Measurements from ENCODE around the gene EIF2D.
A peak's percentile ranks its signal among the peaks of the same experiment; 100 is the strongest.
"Not testable (repeated sequence)": the region's sequence is repeated elsewhere in the genome, so short reads cannot be mapped to it uniquely, and the experiment has no call there.

The EIF2D gene, protein sequence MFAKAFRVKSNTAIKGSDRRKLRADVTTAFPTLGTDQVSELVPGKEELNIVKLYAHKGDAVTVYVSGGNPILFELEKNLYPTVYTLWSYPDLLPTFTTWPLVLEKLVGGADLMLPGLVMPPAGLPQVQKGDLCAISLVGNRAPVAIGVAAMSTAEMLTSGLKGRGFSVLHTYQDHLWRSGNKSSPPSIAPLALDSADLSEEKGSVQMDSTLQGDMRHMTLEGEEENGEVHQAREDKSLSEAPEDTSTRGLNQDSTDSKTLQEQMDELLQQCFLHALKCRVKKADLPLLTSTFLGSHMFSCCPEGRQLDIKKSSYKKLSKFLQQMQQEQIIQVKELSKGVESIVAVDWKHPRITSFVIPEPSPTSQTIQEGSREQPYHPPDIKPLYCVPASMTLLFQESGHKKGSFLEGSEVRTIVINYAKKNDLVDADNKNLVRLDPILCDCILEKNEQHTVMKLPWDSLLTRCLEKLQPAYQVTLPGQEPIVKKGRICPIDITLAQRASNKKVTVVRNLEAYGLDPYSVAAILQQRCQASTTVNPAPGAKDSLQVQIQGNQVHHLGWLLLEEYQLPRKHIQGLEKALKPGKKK

DNA sequence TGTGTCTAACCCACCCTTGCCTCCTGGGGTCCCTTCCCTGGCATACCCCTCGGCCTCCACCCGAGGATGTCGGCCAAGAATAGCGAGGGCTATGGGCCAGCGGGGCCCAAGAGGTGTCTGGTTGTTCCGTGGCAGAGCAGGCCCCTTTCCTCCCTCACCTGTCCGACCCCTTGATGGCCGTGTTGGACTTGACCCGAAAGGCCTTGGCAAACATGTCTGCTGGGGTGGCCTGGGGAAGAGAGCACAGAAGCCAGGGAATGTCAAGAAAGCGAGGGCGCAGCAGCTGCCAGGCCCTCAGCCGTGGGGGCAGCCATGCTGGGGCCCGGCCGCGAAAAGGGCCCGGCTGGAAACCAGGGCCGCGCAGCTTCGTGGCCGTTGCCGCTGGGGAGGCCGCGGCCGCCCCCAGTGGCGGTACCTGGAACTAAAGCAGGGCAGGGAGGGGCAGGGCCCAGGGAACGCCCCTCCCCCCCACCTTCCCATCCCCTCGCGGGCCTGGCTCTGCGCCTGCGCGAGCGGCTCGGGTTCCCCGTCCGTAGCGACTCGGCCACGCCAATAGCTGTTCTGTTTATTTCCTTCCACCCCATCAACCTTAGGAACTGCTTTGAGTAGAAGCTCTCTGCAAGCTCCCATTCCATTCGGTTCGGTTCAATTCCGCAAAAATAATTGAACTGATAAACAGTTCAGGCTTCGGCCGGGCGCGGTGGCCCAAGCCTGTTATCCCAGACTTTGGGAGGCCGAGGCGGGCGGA lies at the start of gene EIF2D:
EIF2D (minus strand) TSS at position 337 of the 748 bp plus-strand sequence; CDS start at position 214, 123 bp downstream.
- DNase-seq (ENCODE audit: low spot score), result peak; percentile 99
- FAIRE-seq, result no peak

DNA sequence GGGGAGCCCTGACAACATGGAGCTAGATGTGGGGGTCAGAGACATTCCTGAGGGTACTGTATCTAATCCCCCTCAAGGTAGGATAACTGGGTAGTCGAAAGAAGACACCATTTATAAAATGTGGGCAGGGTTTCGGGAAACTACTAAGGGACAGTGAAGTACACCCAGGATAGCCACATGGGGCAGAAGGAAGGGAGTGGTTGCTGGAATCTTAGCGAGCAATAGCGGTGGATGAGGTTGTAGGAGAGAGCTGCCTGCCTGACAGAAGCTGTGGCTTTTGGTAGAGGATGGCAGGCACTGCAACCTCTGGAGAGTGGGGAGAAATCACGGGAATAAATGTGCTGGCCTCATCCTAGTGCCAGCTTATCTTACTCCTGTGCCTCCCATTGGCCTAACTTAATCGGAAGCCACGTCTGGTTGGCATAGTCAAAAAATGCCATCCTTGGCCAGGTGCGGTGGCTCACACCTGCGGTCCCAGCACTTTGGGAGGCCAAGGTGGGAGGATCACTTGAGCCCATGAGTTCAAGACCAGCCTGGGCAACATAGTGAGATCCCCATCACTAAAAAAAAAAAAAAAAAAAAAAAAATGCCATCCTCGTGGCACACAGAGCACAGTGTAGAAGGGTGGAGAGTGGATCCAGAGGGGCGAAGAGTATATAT lies 49.0 kb upstream of the EIF2D start:
- DNase-seq (ENCODE audit: low spot score) (no peak), FAIRE-seq (no peak)

DNA sequence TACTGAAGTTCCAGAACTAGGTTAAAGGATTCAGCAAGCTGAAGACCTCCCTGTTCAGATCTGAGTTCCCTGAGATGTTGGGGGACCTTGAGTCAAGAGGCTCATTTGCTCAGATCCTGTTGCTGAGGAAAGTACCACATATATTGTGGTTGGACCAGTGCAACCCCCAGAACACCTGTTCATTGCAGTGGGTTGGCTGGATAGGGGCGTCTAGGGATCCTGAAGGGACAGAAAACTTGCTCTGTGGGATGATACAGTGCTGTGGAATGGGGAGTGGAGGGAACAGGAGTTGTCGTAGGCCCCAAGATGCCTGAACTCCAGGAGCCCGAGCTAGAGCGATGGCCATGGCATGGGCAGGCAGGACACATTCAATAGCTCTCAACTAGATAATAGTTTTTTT lies 47.9 kb upstream of the EIF2D start:
- no peak for DNase-seq (ENCODE audit: low spot score)
- FAIRE-seq, result no peak

DNA sequence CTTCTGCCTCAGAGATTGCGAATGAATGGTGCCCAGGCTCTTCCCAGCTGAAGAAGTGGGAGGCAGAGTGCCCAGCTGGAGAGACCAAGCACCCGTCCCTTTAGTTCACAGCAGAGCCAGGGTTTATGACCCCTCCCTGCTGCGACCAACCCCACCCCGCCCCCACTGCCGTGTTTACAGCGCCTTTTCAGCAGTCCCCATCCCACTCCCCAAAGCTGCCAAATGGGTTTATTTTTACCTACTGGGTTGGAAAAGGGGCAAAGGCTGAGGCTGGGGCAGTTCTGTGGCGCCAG lies 46.7 kb upstream of the EIF2D start:
- FAIRE-seq, result no peak

DNA sequence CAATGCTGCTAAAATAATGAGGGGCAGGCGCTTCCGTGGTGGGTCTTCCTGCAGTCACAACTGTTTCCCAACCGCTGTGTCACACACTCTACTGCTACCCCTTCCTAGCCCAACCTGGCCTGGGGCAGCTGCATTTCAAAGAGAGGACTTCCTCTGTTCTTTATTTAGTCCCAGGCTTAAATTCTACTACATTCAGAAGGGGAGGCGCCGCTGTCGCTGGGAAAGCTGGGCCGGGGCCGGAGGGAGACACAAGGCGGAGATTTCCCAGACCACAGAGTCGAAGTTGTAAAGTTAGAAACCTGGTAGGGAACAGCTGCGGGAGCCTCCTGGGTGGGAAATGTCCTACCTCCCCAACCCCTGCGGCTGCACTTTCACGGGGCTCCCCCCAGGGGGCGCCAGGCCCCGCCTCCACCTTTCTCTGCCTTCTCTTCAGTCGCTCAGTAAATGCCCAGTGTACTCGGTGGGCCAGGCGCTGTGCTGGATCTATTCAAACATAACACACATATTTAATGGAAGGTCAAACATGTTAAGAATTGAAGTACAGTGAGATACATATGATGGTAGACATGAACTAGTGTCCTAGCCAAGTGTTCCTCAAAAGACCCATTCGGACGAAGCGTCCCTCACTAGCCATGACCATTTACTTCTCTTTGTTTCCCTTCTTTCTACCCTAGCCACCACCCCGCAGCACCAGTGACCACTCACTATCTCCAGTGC lies 46.2 kb upstream of the EIF2D start:
- peak; percentile 62 for DNase-seq (ENCODE audit: low spot score)
- FAIRE-seq, result no peak

More for the DNA sequence above, 46.7 kb upstream of the EIF2D start:
- no peak for DNase-seq (ENCODE audit: low spot score)

DNA sequence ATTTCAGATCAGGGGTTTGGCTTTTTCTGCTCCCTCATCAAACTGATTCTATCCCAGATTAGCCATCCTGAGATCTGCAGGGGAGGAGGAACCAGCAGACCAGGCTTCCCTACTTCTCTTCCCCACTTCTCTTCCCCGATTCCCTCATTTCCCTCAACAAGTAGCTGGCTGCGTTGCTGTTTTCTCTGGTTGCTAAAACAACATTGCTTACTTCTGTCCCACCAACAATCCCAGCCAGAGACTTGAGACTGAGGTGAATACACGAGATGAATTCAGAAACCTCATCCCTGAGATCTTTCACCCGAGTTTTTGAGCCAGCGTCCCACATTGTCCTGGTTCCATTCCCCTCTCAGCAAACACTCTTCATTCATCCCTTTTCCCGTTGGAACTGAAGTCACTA lies 45.5 kb upstream of the EIF2D start:
- no peak for DNase-seq (ENCODE audit: low spot score)
- FAIRE-seq, result no peak

DNA sequence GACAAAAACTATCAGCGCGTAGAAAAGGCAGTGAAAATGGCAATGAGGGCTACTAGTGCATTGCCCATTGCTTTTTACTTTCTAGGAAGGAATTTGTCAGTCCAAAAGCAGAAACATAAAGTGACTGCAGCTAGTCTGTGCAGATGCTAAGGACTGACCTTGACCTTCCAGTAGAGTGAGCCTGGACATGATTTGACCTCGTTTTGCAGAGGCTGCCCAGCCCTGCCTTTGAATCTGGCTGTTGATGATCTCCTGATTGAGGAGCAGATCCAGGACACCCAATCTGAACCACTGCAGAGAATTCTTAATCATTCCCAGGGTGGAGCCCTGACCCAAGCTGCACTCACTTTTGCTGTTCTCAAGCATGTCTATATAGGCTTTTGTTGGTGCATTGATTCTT lies 44.7 kb upstream of the EIF2D start:
- no peak for FAIRE-seq
- no peak for DNase-seq (ENCODE audit: low spot score)

DNA sequence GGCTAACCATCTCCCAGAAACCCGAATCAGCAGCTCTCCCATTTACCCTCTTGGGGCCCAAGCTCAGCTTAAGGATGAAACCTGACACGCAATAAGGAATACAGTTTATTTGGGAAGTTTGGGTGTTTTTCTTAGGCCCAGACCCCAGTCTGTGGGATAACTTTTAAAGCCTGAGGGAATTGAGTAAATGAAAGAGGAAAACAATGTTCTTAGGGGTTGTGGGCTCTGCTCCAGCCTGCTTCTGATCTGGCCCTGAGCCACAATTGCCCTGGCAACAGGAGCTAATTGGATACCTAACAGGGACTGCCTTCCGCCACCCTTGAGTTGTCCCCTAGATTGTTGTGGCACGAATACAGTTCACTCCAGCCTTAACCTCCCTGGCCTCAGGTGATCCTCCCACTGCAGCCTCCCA lies 43.2 kb upstream of the EIF2D start:
- FAIRE-seq, result no peak
- no peak for DNase-seq (ENCODE audit: low spot score)

DNA sequence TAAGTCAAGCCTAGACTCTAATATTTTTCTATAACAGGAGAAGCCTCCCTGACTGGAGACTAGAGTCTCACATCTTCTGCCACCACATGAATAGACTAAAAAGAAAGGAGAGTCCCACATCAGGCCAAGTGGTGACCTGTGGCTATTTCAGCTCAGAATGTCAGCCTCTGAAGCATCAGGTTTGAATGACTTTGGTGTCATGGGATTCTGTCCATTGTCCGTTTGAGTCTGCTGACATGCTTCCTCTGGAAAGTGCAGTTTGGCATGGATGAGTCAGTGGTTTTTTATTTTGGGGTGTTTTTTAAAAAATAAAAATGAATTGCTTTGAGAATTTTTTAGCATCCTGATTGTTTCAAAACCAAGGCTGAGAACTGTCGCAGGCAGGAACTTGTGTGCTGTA lies 42.6 kb upstream of the EIF2D start:
- FAIRE-seq (no peak), DNase-seq (ENCODE audit: low spot score) (no peak)

DNA sequence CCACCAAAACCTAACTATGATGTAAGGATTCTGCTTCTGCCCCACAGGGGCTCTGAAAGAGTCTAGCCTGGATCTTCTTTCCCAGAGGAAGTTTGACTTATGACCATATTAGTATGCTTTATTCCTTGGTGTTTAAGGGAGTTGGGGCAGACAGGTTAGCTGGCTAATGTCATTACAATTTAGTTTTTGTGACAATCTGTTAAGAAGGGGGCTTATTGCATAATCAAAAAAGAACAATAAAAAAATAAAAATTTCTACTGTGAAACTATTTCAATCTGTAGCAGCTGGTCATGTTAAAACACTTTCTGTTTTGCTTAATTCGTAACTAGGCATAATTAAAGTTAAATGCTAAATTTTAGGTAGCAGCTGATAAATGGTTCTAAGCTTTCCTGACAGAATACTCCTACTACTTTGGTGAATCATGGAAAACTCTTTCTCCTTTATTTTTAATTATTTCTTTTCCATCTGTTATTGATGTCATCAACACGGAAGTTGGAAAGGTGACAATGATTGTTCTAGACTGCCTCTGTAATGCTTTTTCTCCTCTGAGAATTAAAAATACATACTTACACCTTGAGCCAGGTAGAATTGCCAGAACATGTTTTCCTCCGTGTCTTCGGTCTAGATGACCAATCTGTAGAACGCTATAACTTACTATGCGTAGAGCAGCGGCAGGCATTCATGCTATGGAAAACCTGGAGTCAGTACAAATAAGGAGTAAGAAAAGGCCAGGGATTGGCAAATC lies 41.6 kb upstream of the EIF2D start:
- FAIRE-seq (no peak), DNase-seq (ENCODE audit: low spot score) (no peak)

DNA sequence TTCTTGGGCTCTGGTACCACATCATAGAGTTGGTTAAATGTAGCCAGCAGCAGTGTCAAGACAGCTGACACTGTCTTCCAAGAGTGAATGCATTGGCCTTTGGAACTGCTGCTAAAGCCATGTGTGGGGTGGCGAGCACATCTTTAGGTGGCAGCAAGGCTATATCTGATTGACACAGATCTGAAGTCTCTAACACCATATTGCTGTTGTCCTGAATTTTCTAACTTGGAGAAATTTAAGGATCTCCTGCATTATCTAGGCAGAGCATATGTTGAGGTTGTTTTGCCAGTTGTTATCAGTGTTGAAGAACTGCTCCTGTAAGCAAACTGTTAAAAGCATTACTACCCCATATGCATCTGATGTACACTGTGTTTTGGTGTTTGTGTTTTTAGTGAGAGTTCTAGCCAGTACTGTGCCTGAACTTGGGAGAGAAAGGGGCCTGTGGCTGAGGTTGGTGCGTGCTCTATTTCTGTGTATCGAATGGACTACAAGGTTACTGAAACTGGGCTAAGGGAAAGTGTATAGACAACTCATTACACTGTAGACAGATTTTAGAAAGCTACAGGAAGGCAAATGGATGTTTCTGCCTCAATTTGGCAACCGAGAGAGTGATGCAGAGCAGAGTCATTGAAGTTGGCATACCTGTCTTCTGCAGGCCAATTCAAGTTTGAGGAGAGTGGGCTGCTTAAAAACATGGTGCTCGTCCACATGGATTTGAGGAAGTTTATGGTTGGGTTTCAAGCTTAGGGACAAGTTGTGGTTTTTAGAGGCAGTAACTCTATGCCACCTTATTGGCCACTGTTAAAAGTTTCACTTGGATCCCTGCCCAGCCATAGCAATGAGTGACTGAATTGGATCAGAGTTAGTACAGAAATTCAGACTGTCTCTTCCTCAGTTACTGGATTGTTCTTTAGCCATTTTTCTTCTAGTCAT lies 40.0 kb upstream of the EIF2D start:
- DNase-seq (ENCODE audit: low spot score) (no peak), FAIRE-seq (no peak)

DNA sequence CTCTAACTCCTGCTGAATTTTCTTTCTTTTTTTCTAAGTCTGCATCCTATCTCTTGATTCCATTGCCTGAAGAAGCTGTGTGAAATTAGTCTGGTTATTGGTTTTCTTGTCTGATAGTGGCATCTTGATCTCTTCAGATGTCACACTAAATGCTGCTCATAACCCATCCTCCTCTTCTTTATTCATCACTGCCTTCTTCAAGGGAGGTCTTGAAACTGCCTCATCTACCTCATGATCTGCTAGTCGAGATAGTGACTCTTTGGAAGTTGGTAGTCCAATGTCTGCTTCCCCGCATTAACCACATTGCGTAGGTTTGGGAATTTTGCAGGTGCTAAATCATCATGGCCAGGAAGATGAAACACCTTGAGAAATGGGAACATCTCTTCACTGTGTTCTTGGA lies 38.7 kb upstream of the EIF2D start:
- FAIRE-seq (no peak), DNase-seq (ENCODE audit: low spot score) (no peak)

DNA sequence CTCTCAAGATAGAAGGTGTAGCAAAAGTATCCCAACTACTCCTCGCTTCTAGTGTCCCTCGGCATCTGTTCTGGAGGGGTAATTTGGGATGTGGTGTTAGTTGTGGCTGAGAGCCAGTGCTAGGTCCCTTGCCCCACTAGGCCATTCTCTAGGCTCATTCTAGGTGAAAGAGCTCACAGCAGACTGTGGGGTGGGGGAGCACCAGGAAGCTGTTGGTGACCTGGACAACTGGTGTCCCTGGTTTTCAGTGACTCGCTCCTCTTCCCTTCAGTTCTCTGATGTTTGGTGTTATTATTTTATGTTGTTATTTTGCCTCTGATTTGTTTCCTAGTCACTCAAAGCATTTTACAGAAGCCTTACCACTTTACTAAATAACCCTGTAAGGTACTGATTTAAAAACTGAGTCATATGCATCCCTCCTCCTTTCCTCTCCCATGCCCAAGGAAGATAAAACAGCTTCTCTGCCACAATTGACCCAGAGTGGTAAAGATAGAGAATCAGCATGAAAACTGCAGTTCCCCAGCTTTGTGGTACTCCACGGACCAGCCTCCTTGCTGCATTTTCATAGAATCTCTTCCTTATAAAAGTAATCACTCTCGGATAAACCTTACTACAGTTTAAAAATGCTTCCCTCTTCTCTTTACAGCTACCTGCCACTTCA lies 37.1 kb upstream of the EIF2D start:
- FAIRE-seq (no peak), DNase-seq (ENCODE audit: low spot score) (no peak)

DNA sequence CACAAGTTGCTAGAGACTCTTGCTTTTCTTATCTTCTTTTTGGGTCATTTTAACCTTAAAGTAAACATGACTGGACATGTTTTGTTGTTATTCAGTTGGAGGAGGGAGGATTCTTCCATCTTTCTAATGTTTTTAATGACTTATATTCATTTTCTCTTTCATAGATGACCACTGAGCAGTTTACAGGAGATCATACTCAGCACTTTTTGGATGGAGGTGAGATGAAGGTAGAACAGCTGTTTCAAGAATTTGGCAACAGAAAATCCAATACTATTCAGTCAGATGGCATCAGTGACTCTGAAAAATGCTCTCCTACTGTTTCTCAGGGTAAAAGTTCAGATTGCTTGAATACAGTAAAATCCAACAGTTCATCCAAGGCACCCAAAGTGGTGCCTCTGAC lies 35.0 kb upstream of the EIF2D start:
- FAIRE-seq (no peak), DNase-seq (ENCODE audit: low spot score) (no peak)

DNA sequence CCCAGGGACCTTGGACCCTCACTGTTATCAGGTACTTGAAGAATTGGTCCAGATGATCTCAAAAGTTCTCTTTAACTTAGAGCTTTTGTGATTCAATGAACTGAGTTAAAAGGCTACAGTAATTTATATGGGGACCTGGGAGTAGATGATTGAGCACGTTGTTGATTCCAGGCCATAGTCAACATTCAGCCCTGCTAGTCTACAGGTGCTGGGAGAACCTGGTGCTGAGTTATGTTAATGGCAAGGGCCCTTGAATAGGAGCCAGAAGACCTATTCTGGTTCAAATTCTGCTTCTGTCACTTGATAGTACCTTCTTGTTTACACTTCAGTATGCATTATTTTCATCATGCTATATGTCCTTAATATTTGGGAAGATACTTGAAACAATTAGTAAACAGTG lies 34.2 kb upstream of the EIF2D start:
- no peak for DNase-seq (ENCODE audit: low spot score)
- no peak for FAIRE-seq

DNA sequence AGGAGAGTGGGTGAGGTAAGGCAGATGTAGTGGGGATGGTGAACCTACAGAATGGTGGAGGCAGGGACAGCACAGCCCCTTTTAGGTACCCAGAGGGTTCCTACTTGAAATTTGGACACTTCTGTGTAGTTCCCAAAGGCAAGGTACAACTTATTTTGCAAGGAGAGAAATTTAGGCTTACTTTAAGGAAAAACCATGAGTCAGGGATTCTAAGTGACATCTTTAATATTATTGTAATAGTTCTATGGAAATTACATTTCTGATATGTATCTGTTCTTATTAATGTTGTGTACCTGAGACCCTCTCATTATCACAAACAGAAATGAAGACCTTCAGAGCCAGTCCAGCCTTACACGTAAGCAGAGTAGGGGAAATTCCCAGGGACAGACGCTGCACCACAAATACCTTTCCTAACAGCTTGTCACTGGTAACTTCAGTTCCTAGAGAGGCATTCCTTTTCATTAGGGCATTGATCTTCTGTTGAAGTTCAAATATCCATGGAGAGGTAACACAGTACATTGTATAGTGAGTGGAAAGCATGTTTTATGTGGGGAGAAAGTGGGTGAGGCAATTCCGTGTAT lies 30.9 kb upstream of the EIF2D start:
- DNase-seq (ENCODE audit: low spot score) (no peak), FAIRE-seq (no peak)

DNA sequence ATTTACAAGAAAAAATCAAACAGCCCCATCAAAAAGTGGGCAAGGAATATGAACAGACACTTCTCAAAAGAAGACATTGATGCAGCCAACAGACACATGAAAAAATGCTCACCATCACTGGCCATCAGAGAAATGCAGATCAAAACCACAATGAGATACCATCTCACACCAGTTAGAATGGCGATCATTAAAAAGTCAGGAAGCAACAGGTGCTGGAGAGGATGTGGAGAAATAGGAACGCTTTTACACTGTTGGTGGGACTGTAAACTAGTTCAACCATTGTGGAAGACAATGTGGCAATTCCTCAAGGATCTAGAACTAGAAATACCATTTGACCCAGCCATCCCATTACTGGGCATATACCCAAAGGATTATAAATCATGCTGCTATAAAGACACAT lies 29.8 kb upstream of the EIF2D start:
- not testable (repeated sequence) for FAIRE-seq

DNA sequence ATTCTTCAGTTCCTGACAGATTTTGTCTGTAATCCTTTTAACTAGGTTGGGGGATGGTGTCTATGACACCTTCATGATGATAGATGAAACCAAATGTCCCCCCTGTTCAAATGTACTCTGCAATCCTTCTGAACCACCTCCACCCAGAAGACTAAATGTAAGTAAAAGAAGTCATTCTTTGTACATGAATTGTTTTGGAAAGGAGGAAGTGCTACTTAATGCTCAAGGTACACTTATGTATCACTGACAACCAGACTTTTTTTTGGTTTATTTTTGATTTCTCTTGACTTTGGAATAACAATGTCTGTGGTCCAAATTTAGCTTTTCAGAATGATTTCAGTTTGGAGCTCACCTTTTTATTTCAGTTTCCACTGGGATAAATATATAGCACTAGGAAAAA lies 25.3 kb upstream of the EIF2D start:
- DNase-seq (ENCODE audit: low spot score) (no peak), FAIRE-seq (no peak)

More for the DNA sequence above, 29.8 kb upstream of the EIF2D start:
- DNase-seq (ENCODE audit: low spot score), result not testable (repeated sequence)

DNA sequence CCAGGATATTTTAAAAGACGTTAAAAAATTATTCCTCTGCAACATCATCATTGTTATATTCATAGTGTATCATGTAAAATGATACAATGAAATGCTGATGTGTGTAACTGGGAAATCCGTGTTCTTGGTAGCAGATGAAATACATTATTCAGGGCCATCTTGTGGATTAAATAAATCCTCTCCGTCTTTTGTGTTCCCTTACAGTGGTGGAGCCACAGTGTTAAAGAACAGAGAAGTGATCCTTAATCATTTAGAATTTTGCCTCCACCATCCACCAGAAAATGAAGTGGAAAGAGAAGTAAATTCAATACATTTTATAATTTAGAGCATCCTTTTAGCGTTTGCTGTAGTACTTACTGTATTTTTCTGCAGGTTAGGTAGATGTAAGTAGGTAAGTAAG lies 24.4 kb upstream of the EIF2D start:
- FAIRE-seq, result no peak
- no peak for DNase-seq (ENCODE audit: low spot score)
